PC-3 (cell line): Measurements from ENCODE around the gene PCCA.

Source experiments
- EZH2 ChIP-seq: fragments of 300-600 bp; sonication (generic); IDR thresholded peaks from one replicate; pipeline ENCODE4 v1.6.1; 2017; ENCODE audit warnings: antibody characterized with exemption, mild to moderate bottlenecking, low read length; ENCODE audit not compliant: unreplicated experiment
- TF ChIP-seq, protein P1 (sequence below): fragments of 300-600 bp; sonication (generic); conservative IDR thresholded peaks from 2 replicates; pipeline ENCODE4 v1.5.1; 2017; ENCODE audit warnings: antibody characterized with exemption, low read depth, mild to moderate bottlenecking, low read length

GRCh38 chr13:100541897-100542825 is 453.3 kb downstream of the PCCA start:
- TF ChIP-seq, protein P1, sequence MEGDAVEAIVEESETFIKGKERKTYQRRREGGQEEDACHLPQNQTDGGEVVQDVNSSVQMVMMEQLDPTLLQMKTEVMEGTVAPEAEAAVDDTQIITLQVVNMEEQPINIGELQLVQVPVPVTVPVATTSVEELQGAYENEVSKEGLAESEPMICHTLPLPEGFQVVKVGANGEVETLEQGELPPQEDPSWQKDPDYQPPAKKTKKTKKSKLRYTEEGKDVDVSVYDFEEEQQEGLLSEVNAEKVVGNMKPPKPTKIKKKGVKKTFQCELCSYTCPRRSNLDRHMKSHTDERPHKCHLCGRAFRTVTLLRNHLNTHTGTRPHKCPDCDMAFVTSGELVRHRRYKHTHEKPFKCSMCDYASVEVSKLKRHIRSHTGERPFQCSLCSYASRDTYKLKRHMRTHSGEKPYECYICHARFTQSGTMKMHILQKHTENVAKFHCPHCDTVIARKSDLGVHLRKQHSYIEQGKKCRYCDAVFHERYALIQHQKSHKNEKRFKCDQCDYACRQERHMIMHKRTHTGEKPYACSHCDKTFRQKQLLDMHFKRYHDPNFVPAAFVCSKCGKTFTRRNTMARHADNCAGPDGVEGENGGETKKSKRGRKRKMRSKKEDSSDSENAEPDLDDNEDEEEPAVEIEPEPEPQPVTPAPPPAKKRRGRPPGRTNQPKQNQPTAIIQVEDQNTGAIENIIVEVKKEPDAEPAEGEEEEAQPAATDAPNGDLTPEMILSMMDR, result no peak
- TF ChIP-seq EZH2, result no peak
